SK-N-SH (cell line): ENCODE measurements around the gene PLCB1.

Source experiments
- FOXM1 ChIP-seq: IDR thresholded peaks from 2 replicates; pipeline ENCODE4 v1.4.0; 2012; ENCODE audit warnings: low read depth, mild to moderate bottlenecking
- GABPA ChIP-seq: IDR thresholded peaks from 2 replicates; pipeline ENCODE4 v1.4.0; 2012; ENCODE audit warnings: low read depth, mild to moderate bottlenecking
- NRF1 ChIP-seq: IDR thresholded peaks from 2 replicates; pipeline ENCODE4 v1.6.1; 2012; ENCODE audit warnings: low read depth, mild to moderate bottlenecking, low read length
- POLR2AphosphoS5 ChIP-seq: IDR thresholded peaks from 2 replicates; pipeline ENCODE4 v1.6.1; 2012; ENCODE audit warnings: low read depth, low read length
- USF1 ChIP-seq: IDR thresholded peaks from 2 replicates; pipeline ENCODE4 v1.4.0; 2012; ENCODE audit warnings: low read depth, borderline replicate concordance
- YY1 ChIP-seq: IDR thresholded peaks from 2 replicates; pipeline ENCODE4 v1.4.0; 2012; ENCODE audit warnings: low read depth, mild to moderate bottlenecking
- TF ChIP-seq, protein P1 (sequence below): IDR thresholded peaks from 2 replicates; pipeline ENCODE4 v1.6.1; 2012; ENCODE audit warnings: mild to moderate bottlenecking, low read depth, low read length, moderate library complexity
- TF ChIP-seq, protein P2 (sequence below): fragments of 200-600 bp; sonication (generic); IDR thresholded peaks from 2 replicates; pipeline ENCODE4 v1.6.1; 2017; ENCODE audit warnings: antibody characterized with exemption, mild to moderate bottlenecking, moderate library complexity
- TF ChIP-seq, protein P3 (sequence below): fragments of 150-350 bp; IDR thresholded peaks from 2 replicates; pipeline ENCODE4 v1.6.1; 2017; ENCODE audit warnings: antibody characterized with exemption, low read length, low read depth, borderline replicate concordance

- TF ChIP-seq, protein P1, sequence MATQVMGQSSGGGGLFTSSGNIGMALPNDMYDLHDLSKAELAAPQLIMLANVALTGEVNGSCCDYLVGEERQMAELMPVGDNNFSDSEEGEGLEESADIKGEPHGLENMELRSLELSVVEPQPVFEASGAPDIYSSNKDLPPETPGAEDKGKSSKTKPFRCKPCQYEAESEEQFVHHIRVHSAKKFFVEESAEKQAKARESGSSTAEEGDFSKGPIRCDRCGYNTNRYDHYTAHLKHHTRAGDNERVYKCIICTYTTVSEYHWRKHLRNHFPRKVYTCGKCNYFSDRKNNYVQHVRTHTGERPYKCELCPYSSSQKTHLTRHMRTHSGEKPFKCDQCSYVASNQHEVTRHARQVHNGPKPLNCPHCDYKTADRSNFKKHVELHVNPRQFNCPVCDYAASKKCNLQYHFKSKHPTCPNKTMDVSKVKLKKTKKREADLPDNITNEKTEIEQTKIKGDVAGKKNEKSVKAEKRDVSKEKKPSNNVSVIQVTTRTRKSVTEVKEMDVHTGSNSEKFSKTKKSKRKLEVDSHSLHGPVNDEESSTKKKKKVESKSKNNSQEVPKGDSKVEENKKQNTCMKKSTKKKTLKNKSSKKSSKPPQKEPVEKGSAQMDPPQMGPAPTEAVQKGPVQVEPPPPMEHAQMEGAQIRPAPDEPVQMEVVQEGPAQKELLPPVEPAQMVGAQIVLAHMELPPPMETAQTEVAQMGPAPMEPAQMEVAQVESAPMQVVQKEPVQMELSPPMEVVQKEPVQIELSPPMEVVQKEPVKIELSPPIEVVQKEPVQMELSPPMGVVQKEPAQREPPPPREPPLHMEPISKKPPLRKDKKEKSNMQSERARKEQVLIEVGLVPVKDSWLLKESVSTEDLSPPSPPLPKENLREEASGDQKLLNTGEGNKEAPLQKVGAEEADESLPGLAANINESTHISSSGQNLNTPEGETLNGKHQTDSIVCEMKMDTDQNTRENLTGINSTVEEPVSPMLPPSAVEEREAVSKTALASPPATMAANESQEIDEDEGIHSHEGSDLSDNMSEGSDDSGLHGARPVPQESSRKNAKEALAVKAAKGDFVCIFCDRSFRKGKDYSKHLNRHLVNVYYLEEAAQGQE: no peak
- no peak for TF ChIP-seq GABPA
- TF ChIP-seq, protein P2, sequence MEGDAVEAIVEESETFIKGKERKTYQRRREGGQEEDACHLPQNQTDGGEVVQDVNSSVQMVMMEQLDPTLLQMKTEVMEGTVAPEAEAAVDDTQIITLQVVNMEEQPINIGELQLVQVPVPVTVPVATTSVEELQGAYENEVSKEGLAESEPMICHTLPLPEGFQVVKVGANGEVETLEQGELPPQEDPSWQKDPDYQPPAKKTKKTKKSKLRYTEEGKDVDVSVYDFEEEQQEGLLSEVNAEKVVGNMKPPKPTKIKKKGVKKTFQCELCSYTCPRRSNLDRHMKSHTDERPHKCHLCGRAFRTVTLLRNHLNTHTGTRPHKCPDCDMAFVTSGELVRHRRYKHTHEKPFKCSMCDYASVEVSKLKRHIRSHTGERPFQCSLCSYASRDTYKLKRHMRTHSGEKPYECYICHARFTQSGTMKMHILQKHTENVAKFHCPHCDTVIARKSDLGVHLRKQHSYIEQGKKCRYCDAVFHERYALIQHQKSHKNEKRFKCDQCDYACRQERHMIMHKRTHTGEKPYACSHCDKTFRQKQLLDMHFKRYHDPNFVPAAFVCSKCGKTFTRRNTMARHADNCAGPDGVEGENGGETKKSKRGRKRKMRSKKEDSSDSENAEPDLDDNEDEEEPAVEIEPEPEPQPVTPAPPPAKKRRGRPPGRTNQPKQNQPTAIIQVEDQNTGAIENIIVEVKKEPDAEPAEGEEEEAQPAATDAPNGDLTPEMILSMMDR: no peak
- TF ChIP-seq NRF1: no peak
- TF ChIP-seq YY1: no peak
- TF ChIP-seq FOXM1: no peak
- TF ChIP-seq, protein P3, sequence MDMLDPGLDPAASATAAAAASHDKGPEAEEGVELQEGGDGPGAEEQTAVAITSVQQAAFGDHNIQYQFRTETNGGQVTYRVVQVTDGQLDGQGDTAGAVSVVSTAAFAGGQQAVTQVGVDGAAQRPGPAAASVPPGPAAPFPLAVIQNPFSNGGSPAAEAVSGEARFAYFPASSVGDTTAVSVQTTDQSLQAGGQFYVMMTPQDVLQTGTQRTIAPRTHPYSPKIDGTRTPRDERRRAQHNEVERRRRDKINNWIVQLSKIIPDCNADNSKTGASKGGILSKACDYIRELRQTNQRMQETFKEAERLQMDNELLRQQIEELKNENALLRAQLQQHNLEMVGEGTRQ: no peak
- no peak for TF ChIP-seq USF1
- no peak for TF ChIP-seq POLR2AphosphoS5
These were observed 282.7 kb downstream of the PLCB1 start for GRCh38 chr20:8414586-8415274.
